Dedifferentiated amniotic fluid mesenchymal stem cell (primary cell): ENCODE data around the gene TMPRSS5.
"Not testable (repeated sequence)": the region's sequence is repeated elsewhere in the genome, so short reads cannot be mapped to it uniquely, and the experiment has no call there.

Source experiments
- DNase-seq: peaks from one replicate; pipeline ENCODE4 v3.0.0-alpha.2; 2016; ENCODE audit errors: extremely low spot score

Gene TMPRSS5

DNA sequence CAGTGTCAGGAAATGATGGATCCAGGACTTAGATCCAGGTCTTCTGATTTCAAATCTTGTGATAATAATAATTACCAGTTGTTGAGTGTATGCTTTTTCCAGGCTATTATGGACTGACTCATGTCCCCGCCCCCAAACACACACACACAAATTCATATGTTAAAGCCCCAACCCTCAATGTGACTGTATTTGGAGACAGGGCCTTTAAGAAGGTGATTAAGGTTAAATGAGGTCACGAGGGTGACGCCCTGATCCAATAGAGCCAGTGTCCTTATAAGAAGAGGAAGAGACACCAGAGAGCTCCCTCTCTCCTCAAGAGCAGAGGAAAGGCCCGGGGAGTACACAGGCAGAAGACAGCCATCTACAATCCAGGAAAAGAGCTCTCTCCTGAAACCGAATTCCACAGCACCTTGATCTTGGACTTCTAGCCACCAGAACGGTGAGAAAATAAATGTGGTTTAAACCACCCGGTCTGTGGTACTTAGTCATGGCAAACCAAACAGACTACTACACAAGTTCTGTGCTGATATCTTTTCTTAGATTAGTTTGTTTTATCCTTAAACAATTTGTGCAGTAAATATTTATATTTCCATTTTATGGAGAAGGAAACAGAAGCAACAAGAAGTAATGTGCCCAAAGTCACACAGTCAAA, 8.2 kb downstream of the TMPRSS5 start:
- no peak for DNase-seq

DNA sequence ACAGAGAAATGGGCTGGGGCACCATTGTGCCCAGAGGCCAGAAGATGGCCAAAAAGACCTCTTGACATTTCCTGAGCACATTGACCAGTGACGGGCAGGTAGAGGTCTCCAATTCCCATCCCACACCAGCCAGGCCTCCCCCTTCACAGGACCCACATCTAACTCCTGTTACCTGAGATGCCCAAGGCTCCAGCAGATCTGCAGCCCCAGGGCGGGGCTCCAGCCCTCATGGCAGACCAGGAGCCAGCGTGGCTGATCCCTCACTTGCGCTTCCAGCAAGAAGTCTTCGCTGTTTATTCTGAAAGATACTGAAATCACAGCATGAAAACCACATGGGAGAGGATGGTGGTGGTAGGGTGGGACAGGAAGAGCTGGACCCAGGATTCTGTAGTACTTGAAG, 9.0 kb downstream of the TMPRSS5 start:
- no peak for DNase-seq

DNA sequence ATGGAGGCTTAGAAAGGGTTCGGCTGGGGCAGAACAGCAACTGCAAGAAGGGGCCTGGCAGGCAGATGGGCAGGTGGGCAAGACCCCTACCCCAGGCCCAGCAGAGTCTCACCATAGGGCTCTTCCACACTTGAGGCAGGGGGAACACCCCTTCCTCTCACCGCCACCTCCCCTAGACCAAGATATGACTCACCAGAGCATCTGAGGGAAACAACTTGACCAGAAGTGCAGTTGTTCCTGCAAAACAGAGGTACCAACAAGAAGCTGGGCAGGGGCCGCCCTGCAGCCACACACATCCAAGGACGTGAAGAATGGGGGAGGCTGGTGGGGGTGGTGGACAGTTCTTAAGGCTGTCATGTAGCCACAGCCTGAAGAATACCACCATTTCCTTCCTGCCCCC, 10.9 kb downstream of the TMPRSS5 start:
- DNase-seq, result no peak

DNA sequence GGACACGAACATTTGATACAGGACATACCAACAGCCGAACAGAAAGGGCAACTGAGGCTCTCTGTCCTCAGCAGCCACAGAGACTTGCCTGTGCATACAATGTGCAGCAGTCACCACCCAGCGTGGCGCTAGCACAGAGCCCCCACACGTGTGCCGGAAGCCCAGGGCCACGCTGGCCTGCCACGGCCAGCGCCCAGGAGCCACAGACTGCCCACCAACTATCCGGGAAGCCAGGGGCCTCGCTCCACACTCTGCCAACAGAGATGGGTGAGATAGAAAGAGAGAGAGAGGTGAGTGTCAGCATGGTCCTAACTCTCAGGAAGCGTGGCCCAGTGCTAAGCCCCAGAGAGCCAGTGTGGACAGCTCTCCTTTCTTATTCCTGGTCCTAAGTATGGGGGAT, 11.7 kb downstream of the TMPRSS5 start:
- no peak for DNase-seq

DNA sequence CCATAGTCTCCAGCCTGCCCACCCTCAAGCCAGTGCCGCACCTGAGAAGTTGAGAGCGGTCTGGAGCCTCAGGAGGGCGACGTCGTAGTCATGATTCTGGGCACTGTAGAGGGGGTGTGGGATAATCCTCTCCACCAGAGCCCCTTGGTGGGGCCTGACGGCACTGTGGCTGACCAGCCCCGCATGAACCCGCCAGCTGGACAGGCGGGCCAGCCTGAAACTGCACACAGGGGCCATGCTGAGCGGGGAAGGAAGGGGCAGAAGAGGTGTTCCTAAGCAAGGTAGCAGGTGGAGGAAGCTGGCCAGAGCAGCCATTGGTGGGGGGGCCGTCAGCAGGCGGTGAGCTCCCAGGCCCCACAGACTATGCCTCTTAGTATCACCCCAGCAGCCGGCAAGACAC, 13.1 kb downstream of the TMPRSS5 start:
- DNase-seq, result no peak

DNA sequence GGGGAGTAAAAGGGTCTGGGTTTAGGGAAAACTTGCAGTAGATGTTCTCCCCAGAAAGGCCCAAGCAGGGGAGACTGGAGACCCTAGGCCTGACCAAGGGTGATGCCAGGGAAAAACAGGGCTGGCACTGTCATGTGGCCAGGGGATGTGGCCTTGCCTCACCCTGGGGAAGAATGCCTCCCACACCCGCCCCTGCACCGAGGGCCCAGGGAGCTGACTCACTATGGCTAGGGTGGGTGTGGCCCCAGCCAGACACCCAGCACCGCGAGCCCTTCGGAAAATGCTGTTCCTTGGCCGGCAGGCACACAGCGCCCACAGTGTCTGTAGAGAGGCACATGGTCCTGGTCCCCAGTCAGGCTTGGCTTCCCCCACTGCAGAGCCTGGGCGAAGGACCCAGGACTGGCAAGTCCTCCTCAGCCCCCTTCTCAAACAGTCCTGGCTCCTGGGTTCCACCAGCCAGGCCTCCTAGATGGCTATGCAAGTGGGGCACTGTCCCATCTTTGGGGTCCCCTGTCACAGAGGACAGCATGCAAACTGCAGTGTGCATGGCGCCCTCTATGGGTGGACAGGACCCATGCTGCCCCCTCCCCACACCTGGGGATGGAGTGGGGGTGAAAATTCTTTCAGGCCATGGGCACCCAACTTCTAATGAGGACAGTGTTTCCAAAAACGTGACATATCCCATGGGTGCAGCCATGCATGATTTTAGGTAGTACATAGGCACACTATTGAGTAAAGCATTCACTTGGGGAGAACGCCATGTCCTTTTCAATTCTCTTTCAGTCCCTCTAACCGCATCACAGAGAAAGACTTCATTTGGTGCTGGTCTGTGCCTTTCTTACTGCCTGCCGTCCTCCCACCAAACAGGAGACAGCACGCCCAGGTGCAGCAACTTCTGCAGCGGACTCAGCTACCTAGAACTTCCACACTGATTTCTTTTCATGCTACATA, 15.2 kb downstream of the TMPRSS5 start:
- no peak for DNase-seq

DNA sequence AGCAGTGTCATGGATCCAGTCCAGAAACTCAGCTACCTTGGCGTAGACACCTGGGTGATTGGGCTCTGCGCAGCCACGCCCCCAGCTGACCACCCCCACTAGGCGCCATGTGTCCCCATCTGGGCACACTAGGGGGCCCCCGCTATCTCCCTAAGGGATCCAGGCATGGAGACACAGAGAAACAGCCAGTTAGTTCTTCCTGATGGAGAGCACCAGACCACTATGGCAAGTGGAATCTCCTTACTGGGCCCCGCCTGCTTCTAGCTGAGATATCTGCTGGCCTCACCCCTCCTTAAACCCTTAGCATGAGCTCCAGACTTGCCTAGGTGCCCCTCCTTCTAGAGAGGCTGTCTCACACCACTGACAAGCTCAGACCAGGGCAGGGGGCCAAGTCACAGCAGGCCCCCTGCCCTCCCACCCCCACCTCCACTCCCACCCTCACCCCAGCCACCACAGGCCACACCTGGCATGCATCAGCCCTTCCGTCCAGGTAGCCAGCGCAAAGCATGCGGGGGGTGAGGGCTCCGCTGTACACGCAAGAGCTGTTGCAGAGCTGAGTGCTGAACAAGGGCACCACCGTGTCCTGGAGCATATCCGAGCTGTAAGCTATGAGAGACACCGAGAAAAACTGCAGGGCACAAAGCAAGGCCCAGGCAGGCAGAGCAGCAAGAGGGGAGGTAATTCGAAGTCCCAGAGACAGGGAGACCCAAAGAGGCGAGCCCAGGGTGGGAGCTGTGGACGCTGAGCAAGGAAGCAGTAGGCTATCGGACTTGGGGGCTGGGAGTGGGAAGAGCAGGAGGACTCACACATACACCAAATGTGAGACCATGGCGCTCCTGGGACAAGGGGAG, 16.1 kb downstream of the TMPRSS5 start:
- no peak for DNase-seq

DNA sequence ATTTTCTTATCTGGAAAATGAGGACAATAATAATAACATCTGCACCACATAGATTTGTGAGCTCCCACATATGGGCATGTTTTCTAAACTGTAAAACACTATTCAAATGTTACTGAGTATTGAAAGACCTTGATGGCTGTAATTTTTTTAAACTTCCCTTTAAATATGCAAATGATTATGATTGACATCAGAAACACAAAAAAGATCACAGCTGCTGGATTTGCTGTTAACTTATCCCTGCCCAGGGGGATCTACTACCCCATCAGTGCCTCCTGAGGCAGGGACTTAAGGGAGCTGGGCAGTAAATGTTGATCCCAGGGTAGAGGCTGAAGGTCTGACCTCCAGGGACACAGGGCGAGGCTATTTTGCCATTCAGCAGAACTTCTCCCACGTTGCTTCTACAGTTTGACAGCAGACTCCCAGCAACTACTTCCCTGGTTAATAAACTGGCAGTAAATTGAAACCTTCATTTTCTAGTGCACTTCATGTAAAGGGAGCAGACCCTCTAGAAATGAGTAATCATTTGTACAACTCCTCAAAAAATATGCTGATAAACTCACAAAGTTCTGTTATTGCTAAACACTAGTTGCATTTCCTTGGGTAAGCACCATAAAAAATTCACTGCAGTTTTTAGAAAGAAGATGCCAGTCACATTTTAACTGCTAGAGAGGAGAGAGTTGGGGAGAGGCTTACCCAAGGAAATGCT, 20.3 kb downstream of the TMPRSS5 start:
- no peak for DNase-seq

DNA sequence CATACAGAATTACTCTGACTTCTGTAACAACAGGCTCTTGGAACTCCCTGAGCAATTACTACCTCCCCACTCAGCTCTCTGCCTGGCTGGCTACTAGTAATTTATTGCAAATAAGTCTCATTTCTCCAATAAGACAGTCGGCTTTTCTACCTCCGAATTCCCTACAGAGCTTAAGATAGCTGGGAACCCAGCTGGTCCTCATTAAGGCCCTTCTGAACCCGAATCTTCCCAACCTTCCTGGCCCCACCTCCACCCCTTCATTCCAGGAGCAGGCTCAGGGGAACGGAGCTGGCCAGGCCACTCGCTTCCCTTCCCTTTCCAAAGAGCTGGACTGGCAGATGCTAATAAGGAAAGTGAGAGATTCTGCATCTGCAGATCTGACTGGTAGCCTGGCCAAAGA, 21.6 kb downstream of the TMPRSS5 start:
- no peak for DNase-seq

DNA sequence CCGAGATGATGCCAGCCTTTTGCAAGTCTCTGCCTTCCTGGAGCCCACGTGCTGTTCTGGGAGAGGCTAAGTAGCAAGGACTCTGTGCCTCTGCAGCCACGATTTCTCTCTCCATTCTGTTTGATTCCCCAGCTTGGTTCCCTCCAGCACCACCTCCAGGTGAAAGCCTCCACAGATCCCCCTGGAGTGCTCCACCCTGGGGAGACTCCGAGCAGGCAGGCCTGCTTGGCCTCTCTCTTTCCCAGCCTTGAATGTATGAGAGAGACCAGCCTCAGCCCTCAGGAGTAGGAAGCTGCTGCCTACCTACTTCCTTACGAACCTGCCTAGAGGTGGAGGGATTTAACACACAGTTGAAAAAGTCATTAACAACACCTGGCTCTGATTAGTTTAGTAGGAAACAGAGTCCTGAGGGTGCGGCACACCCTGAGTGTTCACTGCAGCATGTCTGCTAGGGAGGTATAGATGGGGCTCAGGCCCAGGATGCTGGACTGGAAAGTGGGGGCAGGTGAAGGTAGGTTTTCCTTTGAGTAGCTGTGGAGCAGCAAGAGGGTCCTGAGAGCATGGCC, 22.5 kb downstream of the TMPRSS5 start:
- no peak for DNase-seq

DNA sequence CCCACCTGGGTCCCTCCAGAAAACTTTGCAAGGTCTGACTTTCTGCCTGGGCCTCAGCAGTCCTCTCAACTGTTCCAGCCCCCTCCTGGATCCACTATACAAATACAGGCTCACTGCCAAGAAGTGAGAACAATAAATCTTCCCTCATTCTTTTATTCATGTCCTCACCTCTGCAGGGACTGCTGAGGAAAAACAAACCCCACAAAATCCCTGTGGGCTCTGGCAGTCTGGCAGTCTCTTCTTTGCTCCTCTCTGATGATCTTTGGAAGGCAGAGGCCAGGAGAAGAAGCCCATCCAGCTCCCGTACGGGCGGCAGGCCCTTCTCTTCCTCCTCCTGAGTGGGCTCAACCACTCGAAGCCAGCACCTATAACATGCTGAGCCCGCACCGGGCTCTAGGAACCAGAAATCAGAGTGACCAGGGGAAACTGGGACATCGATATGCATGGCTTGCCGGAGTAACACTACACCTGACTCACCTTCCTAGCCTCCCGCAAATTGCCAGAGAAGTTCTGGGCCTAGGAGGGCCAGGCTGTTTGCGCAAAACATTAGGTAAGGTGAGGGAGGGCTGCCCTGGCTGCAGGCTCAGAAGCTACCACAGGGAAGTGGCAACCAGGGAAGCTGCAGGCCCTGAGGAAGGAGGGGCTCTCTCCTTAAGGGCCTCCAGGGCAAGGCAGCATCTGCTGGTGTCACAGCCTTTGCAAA, 24.2 kb downstream of the TMPRSS5 start:
- no peak for DNase-seq

DNA sequence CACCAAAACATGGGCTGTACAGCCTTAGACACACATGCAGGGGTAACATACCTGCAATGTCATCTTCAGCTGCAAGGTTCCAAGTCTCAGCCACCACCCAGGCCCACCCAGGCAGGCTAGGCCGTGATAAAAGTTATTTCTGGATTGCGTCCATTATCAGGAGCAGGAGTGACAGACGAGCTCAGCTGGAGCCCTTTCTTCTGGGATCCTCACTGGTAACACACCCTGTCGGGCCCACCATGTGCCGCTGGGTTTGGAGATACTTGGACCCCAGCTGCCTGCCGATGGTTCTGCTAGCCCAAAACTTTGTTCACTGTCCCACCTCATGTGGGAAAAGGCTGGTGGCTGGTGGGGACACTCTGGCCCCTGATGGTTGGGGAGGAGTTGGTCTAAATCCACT, 24.8 kb downstream of the TMPRSS5 start:
- no peak for DNase-seq

DNA sequence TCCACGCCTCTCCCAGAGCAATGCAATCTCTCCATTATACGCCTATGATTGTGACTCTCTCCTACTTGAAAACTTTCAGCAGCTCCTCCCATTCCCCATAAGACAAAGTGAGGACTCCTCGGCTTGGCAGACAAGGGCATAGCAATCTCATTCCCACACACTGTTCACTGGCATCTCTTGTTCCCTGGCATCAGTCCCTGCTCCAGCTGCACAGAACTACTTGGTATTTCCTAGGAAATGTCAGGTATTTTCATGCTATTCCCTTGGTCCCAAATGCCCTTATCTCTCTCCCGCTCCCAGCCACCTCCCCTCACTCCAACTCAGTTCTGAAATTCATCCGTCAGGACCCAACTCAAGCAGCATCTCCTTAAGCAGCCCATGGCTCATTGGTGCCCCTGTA, 28.4 kb downstream of the TMPRSS5 start:
- no peak for DNase-seq

DNA sequence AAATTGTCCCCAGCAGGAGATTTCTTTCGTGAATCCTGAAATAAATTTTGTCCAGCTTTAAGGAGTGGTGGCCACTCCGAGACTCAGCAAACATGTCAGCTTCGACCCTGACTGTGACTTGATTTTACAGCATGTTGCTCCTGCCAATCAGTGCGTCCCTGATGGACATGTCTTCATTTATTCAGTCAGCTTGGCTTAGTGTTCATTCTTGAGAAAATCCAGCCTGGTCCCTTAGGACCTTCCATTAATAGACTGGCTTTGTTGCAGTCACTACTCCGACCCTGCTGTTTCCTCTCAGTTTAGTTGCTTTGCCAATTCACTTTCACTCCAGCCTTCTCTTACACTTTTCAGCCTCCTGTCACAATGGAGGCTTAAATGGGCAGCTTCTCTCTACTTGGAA, 30.5 kb downstream of the TMPRSS5 start:
- no peak for DNase-seq

DNA sequence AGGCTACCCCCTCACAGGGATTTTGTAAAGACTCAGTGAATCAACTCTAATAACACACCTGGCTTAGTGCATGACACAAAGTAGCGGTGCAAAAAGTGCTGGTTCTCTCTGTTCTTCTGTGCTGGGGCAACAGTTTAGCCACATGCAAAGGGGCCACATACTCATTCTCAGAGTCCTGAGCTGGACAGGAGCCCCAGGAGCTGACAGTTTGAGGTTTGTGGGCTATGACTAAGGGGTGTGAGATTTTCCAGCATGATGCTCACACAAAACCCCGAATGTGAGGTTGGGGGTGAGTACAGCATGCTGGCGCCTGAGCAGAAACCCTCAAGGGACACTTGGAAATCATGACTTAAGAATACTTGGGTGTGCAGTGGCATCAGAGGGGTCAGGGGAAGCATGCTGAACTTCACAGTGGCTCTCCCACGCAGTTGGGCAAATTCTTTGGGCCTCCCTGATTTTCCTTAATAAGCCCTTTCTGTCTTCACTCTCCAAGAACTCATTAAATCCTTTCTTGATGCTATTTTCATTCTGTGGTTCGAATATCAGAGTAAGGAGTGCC, 31.0 kb downstream of the TMPRSS5 start:
- DNase-seq, result no peak

DNA sequence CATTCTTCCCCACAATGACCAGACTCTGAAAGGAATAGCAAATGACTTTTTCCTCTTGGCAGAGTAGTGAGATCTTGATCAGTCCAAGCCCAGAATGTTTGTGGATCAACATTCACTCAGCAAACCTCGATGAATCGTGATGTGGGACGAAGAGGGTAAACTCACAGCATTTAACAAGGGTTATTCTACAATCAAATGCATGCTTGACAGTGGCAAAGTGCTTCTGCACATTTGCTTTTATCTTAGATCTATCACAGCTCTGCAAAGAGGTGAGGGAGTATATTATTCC, 31.8 kb downstream of the TMPRSS5 start:
- DNase-seq, result no peak

DNA sequence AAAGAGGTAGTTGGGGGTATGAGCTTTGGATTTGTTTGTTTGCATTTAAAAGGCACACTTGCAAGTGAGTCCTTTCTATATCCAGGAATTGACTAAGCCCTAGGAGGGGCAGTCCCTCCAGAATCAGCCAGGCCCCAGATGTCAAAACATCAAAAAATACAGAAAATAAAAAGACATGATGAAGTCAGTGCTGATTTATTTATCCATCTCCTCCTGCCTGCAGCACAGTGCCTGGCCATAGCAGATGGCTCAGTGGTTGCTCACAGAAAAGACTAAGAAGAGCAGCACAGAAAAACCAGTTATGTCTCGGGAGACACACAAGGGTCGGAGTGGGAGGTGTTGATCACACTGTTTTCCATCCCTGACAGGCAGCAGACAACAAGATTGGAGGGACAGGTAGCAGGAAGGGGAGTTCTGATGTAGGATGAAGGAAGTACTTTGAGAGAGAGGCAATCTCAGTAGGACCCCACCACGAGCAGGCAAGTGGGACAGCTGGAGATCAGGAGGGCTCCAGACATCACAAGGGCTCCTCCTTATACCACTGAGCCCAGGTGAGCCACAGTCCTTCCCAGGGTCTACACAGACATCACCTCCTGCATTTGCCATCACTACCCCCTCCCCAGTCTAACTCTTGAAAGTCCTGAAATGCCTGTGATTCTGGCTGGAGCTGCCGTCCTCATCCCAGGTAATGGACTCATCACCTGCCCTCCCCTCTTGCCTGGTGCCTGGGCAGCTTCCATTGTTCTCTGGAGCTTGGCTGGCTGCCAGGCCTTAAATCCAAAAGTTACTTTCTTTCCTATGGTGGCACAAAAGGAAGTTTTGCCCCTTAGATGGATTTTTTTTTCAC, 32.3 kb downstream of the TMPRSS5 start:
- no peak for DNase-seq

DNA sequence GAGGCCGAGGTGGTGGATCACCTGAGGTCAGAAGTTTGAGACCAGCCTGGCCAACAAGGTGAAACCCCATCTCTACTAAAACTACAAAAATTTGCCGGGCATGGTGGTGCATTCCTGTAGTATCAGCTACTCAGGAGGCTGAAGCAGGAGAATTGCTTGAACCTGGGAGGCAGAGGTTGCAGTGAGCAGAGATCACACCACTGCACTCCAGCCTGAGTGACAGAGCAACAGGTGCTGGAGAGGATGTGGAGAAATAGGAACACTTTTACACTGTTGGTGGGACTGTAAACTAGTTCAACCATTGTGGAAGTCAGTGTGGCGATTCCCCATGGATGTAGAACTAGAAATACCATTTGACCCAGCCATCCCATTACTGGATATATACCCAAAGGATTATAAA, 34.2 kb downstream of the TMPRSS5 start:
- not testable (repeated sequence) for DNase-seq

DNA sequence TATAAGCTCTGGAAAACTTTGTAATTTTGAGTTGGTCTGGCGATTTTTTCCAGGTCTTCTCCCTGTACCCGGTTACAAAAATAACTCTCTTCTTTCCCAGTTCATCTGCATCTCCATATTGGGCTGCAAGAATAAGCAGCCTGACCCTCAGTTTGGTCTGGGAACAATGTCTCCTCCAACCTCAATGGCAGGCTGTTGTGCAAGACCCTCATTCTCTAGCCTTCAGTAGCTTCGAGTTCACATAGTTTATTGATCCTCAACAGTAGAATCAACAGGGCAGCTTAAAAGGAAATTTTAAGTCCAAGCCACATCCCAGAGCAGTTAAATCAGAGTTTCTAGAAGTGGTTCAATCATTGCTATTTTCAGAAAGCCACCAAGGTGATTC, 35.3 kb downstream of the TMPRSS5 start:
- no peak for DNase-seq
